Muscle of back (tissue), 11 donors: ENCODE results near the gene IMMP2L. TPM values are rescaled to one million over a fixed set of nuclear protein-coding genes. Genes with fewer than 3 reads are reported as not detected.
"Not testable (repeated sequence)": the region's sequence is repeated elsewhere in the genome, so short reads cannot be mapped to it uniquely, and the experiment has no call there.

Experiments used
- DNase-seq, 3 donors: peaks; one replicate each; pipeline versions ENCODE4 v3.0.0 to v3.0.0-alpha.2; 2013
- polyA plus RNA-seq, 10 donors: library from polyadenylated mRNA; unstranded; fragments of 120-200 nt; gene quantifications; one replicate each; pipeline ENCODE4 v1.2.1, GENCODE V29; 2013; ENCODE audit not compliant: insufficient read length in 10 of 10

IMMP2L gene
- polyA plus RNA-seq, 10 donors: 11.9 to 20.5 (median 15.2) TPM

- DNase-seq: no peak
These were observed 51.5 kb downstream of the IMMP2L start for GRCh38 chr7:111510584-111511378.

DNA sequence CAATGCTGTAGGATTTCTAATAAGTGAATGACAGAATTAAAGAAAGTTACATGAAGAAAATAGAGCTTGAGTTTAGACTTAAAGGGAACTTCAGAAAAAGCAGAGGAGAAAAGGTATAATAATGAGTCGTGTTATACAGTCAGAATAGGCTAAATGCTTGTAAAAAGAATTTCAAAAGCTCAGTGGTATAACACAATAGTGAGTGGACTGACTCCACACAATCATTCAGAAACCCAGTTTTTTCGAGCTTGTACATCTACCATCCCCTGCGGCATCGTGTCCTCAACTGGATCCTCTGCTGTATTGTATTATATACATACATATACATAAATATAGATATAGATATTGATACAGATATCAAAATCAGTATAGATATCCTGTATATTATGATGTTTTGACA, 52.2 kb downstream of the IMMP2L start:
- DNase-seq: no peak

GRCh38 chr7:111509288-111509687, 53.0 kb downstream of the IMMP2L start:
- DNase-seq: no peak

DNA sequence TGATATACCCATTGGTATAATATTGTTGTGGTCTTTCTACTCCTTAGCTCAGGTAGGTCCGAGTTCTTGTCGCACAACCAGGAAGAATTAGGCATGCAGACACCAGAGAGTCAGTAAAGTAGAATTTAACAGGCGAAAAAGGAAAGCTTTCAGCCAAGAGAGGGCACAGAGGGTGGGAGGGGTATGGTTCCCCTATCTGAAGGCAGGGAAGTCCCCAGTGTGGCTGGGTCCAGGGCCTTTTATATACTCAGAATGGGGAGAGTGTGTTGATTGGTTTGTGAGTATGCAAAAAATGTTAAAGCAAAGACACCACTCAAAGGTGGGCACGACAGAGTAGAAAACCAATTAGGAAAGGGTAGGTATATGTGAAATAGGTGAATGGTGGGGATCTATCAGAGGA, 53.9 kb downstream of the IMMP2L start:
- DNase-seq: no peak

- not testable (repeated sequence) for DNase-seq
These were observed 56.9 kb downstream of the IMMP2L start for GRCh38 chr7:111505422-111505821.

DNA sequence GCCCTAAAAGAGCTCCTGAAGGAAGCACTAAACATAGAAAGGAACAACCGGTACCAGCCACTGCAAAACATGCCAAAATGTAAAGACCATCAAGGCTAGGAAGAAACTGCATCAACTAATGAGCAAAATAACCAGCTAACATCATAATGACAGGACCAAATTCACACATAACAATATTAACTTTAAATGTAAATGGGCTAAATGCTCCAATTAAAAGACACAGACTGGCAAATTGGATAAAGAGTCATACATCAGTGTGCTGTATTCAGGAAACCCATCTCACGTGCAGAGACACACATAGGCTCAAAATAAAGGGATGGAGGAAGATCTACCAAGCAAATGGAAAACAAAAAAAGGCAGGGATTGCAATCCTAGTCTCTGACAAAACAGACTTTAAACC, 60.5 kb downstream of the IMMP2L start:
- not testable (repeated sequence) for DNase-seq

DNA sequence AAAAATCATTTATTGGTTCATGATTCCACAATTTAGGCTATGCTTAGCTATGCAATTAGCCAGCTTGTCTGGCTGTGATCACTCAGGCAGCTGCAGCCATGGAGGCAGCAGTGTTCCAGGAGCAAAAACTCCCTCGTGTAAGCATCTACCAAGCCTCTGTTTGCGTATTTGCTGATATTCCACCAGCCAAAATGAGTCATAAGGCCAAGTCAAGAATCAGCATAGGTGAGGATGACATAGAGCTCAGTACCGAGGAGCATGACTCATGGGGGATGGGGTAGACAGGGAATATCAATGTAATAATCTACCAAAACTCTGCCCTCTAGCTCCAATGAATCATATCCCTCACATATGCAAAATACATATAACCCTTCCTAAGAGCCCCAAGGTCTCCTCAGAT, 63.3 kb downstream of the IMMP2L start:
- DNase-seq: no peak

GRCh38 chr7:111498391-111499007, 63.8 kb downstream of the IMMP2L start:
- no peak for DNase-seq

DNA sequence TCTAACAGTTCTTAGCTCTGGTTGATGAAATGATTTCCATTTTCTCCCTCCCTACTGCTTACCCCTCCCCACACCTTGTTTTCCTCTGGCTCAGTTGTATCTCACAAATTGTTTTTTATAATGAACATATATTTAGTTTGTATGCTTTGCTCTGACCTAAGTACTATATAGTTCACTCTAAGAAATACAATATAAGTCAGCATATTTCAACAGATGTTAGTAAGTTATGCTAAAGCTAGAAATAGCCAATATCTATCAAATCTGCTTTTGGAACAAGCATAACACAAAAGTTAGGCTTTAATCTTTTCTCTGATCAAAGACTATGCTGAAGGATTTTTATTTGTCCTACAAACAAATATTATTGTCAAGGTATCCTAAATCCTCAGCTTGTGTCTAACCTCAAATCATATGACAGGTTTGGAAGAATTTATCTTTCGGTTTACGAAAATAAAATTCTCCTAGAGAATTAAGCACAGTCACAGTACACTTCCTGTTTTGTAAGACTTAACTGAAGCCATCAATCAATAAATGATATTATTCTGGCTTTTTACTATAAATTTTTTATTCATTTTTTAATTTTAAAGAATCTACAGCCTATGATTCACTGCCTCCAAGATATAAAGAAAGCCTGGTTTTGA, 67.0 kb downstream of the IMMP2L start:
- no peak for DNase-seq

DNA sequence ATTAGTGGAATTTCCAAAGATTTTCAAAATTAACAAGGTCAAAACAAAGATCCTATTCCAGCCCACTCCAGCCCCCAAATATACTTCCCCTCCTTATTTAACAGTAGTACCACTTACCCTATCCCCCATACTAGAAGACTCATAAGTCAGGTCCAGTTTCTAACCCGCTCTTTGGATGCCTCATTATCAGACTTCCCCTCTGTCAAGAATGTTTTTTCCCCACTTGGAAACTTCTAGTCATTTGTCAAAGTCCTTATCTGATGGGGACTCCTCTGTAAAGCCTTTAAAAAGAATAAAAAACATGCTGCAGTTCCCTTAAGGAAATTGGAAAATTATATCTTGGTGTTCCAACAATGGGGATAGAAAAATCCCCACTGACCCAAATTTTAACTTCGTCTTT, 70.1 kb downstream of the IMMP2L start:
- no peak for DNase-seq

DNA sequence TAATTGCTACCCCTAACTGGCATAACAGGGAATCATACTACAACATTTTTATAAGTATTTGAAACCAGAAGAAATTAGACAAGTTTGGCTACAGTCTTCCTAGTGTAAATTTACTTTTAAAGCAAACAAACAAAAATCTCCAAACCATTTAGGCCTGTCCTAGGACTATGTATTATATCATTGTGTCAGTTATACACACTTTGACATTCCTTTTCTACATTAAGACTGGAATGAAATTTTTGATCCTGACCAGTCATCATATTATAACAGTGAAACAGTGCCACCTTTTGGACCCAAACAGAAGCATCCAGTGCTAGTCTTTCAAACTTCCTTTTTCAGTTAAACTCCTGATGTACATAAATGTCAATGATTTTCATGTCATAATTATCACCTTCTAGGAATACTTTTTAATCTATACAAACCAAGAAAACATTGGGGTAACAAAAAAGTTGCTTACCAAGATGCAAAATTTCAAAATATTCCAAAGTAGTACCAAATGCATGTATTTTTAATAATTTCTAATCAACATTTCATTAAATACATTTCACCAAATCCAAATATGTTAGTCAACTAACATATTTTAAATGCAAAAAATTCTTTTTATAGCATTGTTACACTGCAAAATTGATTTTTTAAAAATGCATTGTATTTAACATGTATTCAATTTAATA, 75.7 kb downstream of the IMMP2L start:
- DNase-seq: peak; percentile 47 to 78 (median 65)

- no peak for DNase-seq
These were observed 76.5 kb downstream of the IMMP2L start for GRCh38 chr7:111485701-111486380.

GRCh38 chr7:111483078-111483477, 79.2 kb downstream of the IMMP2L start:
- no peak for DNase-seq

DNA sequence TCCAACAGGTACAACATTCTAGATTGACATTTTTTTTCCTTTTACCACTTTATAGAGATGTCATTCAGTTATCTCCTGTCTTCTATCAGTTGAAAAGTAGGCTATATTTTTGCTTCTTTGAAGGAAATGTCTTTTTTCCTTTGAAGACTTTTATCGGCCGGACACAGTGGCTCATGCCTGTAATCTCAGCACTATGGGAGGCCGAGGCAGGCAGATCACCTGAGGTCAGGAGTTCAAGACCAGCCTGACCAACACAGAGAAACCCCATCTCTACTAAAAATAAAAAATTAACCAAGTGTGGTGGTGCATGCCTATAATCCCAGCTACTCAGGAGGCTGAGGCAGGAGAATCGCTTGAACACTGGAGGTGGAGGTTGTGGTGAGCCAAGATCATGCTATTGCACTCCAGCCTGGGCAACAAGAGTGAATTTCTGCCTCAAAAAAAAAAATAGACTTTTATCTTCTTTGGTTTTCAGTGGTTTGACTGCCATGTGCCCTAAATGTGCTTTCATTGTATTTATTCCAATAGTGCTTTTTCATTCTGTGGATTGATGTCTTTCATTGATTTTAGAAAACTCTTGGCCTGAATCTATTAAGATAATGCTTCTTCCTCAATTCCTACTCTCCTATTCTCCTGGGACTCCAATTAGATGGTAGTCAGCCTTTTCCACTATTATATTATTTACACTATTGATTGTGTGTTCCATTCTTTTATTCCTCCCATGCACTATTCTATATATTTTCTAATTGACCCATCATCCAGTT, 84.6 kb downstream of the IMMP2L start:
- no peak for DNase-seq

- no peak for DNase-seq
These were observed 85.6 kb downstream of the IMMP2L start for GRCh38 chr7:111476586-111477293.

DNA sequence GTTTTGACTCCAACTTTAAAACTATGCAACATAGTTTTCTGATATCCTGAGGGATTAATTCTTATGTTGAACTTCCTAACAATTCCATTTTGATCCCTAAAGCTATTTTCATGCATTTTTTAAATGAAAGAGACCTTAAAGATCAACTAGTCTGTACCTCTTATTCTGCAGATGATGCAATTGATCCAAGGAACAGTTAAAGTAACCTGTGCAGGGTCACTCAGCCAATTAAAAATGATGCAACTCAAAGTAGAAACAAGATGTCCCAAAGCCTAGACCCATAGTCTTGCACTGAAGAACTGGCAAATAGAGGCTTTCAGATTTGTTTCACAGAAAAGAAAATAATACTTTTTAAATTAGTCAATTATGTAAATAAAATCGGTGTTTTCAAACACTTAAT, 86.3 kb downstream of the IMMP2L start:
- DNase-seq: no peak

DNA sequence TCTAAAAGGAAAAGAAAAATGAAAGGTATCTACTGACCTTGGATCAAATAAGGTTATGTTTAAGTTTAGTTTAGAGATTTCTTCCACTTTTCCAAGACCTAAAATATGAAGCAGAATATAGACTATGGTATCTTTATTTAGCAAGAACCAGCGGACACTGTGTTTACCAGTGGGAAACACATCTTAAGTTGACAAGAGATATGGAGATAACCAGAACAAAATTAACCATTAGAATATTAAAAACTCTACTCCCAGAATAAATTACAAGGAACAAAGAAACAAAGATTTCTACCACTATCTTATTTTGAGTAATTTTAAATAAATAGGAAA, 86.9 kb downstream of the IMMP2L start:
- no peak for DNase-seq

DNA sequence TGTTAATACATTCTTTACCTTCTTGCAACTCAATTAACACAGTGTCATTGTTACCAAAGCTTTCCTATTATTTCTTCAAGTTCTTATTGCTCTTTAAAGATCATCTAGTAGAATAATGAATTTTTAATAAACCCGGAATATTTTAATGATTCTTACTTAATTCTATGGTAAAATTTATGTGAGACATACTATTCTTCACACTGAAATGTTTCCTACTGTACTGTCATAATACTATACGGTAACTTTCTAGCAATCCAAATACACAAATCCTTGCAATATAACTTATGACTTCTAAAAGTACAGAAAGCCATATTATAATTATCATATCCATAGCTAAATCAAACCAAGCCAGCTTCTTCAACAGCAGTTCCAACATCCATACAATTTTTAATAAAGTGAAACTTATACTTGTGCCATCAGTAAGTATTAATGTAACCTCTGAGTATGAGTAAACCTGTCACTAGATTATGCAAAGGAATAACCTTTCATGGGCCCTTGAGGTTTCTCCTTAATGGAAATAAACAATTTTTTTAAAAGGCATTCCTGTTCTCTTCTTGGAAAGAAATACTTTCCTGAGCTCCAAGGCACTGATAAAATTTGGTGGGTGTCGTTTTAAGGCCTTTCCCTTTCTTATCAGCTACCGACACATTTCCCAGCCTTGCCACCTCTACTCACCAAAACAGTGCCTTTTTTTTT, 87.4 kb downstream of the IMMP2L start:
- DNase-seq: no peak

DNA sequence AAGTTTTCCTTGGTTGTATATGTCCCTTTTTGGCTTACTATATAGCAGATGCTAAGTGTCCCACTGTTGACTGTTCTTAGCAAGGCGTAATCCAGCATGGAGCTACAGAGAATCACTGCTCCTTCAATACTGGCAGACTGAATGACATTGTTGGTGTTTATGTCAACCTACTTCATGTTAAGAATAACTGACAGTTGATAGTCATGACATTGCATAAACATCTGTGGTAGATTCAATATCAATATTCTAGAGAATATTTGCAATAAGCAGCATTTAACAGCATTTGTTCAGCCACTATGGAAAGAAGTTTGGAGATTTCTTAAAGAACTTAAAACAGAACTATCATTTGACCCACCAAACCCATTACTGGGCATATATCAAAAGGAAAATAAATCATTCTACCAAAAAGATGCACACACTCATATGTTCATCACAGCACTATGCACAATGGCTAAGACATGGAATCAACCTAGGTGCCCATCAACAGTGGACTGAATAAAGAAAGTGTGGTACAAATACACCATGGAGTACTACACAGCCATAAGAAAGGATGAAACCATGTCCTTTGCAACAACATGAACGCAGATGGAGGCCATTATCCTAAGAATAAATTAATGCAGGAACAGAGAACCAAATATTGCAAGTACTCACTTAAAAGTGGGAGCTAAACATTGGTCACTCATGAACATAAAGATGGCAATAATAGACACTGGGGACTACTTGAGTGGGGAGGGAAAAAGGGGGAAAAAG, 88.7 kb downstream of the IMMP2L start:
- no peak for DNase-seq
